ENCODE measurements around the gene RRBP1.

RRBP1 gene

DNA sequence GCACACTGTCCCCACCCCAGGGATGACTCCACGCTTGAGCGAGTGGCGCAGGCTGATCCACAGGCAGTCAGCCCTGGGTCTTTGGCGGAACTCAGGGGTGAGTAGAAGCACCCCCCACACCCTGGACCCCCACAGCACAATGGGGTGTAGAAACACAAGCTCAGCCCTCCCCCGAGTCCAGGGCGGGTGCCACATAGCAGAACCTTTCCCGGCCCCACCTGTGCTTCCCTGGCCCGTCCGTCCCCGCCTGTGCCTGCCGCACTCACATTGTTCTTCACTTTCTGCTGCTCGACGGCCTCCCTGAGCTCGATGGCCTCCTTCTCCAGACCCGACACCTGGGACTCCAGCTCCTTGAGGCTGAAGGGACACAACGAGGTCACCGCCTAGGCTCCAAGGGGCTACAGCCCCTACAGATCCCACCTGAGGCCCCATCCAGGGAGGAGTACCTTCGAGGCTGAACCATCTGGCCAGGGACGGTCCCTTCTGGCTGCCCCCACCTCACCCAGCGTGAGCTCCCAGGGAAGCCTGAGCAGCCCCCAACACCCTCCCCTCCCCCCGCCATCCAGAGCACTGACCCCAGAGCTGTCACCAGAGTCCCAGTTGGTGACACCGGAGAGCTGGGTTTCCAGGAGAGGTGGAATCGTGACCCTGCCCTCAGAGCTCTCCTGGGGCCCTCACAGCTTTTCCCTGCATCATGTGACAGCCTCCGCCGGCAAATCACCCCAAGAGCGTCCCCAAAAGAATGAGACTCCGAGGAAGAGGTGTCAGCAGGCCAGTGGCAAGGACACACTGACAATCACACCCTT, 56.6 kb downstream of the RRBP1 start:
- H3K4me3 ChIP-seq (ENCODE audit: low read length): no peak overlapping the region
- TF ChIP-seq CTCF (IDR thresholded peaks at IDR 0.05; ENCODE audit: insufficient read depth, low read depth, low read length, missing control alignments): no peak
- DNase-seq (ENCODE audit: low read depth): no peak

DNA sequence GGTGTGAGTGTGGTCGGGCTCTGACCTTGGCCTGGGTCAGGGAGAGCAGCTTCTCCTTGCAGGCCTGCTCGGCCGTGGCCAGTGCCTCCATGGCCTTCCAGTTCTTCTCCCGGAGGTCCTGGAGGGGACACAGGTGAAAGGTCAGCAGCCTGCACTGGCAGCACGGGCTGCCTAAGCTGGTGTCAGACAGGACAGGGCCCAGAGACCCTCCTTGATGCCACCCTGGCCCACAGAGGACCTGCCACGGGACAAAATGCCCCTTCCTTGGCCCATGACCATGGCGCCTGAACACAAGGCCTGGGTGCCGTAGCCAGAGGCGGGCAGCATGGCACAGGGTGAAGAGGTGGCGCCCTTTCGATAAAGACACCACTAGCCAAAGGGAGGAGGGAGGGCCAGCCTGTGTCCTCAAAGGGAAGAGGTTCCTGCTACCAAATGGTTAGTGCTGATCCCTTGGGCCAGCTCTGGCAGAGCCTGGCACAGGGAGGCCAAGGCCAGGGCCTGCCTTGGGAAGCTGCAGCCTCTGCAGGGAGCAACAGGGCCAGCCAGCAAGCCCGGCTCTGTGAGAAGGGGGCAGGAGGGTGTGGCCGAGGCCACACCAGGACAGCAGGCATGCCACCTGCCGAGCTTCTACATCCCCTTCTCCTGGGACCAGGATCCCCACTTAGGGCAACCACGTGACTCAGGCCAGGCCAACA, 57.3 kb downstream of the RRBP1 start:
- no peak for DNase-seq (ENCODE audit: low read depth)
- no peak overlapping the region for H3K4me3 ChIP-seq (ENCODE audit: low read length)
- TF ChIP-seq CTCF (IDR thresholded peaks at IDR 0.05; ENCODE audit: insufficient read depth, low read depth, low read length, missing control alignments): no peak

- no peak overlapping the region for H3K4me3 ChIP-seq (ENCODE audit: low read length)
- no peak for TF ChIP-seq CTCF (IDR thresholded peaks at IDR 0.05; ENCODE audit: insufficient read depth, low read depth, low read length, missing control alignments)
- DNase-seq (ENCODE audit: low read depth): no peak
Observed at GRCh38 chr20:17624070-17624469, 58.0 kb downstream of the RRBP1 start.

GRCh38 chr20:17622851-17623508, 59.1 kb downstream of the RRBP1 start:
- H3K4me3 ChIP-seq (ENCODE audit: low read length): no peak overlapping the region
- no peak for DNase-seq (ENCODE audit: low read depth)
- no peak for TF ChIP-seq CTCF (IDR thresholded peaks at IDR 0.05; ENCODE audit: insufficient read depth, low read depth, low read length, missing control alignments)

DNA sequence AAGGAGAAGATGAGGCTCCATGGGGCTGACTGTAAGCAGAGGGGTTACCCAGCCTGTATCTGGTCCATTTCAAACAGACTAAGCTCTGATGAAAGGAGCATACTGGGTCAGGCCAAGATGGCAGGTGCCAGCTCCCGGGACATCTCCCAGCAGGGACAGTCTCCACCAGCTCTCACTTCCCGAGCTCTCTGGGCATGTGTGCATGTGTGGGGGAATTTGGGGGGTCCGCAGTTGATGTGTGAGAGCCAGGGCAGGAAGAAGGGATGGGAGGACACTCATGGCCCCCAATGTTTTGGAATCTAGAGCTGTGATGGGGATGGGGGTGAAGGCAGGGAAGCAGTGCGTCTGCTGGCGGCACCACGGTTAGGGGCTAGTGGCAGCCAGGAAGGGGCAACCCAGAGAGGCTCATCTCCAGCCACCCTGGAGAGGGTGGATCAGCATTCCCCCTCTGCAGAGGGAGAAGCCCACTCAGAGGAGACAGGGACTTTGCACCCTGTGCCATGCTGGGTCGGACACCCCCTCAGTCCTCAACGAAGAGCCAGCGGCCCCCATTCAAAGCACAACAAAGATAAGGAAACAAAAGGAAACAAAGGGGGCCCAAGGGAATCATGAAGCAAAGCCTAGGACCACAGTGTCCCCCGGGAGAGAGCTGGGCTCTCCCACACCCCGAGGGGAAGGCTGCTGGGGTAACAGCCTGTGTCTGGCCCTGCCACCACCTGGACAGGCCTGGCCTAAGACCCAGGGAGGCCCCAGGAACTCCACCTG, 59.8 kb downstream of the RRBP1 start:
- no peak overlapping the region for H3K4me3 ChIP-seq (ENCODE audit: low read length)
- TF ChIP-seq CTCF (IDR thresholded peaks at IDR 0.05; ENCODE audit: insufficient read depth, low read depth, low read length, missing control alignments): no peak
- no peak for DNase-seq (ENCODE audit: low read depth)

GRCh38 chr20:17621229-17621968, 60.6 kb downstream of the RRBP1 start:
- no peak for TF ChIP-seq CTCF (IDR thresholded peaks at IDR 0.05; ENCODE audit: insufficient read depth, low read depth, low read length, missing control alignments)
- no peak for DNase-seq (ENCODE audit: low read depth)
- H3K4me3 ChIP-seq (ENCODE audit: low read length): no peak overlapping the region
